ENCODE results near the gene TNFRSF12A. TPM values are rescaled to one million over a fixed set of nuclear protein-coding genes. Genes with fewer than 3 reads are reported as not detected.

The TNFRSF12A gene
- total and polyA plus RNA-seq, 8 donors: 1.8 to 134 (median 51.6) TPM

DNA sequence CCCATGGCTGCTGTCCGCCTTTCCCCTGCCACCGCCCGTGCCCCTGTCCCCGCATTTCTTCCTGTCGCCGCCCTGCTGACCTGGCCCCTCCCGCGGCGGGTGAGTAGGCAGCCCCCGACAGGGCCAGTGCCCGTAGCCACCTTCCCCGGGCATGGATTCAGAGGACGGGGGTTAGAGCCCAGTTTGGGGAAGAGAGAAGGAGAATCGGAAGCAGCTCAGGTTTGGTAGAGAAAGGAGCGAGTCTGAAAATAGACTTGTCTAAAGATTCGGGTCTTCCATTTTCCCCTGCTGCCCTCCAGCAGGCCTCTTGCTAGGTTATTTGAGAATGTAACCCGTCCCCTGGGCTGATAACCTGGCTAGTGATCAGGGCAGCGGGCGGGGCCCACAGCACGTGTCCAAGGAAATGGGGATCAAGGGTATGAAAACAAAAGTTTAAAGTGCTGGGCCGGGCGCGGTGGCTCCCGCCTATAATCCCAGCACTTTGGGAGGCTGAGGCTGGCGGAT is 15.3 kb upstream of the TNFRSF12A start:
- H3K4me1 ChIP-seq: peaks cover 21 to 58% (median 39%) of the 10 kb centered on the region in 4 donors
- peaks cover 0 to 74% (median 22%) of the 10 kb centered on the region in 3 donors for H3K27me3 ChIP-seq
- WGBS, 5 donors: 4 to 8% (median 5%) methylated on average over 20 to 25 of the region's 25 CpGs
- peak; percentile 56 to 76 for DNase-seq
- H3K9me3 ChIP-seq: no peaks in the 10 kb centered on the region
- peak overlapping the region; percentile 34 to 46 (median 40) for H3K4me3 ChIP-seq
- H3K27ac ChIP-seq: peak overlapping the region; percentile 45 to 84 (median 74)
- peak in 1 of 3 donors; percentile 5 for TF ChIP-seq POLR2AphosphoS5 (IDR thresholded peaks at IDR 0.05)
- TF ChIP-seq, protein P1, sequence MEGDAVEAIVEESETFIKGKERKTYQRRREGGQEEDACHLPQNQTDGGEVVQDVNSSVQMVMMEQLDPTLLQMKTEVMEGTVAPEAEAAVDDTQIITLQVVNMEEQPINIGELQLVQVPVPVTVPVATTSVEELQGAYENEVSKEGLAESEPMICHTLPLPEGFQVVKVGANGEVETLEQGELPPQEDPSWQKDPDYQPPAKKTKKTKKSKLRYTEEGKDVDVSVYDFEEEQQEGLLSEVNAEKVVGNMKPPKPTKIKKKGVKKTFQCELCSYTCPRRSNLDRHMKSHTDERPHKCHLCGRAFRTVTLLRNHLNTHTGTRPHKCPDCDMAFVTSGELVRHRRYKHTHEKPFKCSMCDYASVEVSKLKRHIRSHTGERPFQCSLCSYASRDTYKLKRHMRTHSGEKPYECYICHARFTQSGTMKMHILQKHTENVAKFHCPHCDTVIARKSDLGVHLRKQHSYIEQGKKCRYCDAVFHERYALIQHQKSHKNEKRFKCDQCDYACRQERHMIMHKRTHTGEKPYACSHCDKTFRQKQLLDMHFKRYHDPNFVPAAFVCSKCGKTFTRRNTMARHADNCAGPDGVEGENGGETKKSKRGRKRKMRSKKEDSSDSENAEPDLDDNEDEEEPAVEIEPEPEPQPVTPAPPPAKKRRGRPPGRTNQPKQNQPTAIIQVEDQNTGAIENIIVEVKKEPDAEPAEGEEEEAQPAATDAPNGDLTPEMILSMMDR (IDR thresholded peaks at IDR 0.05): no peak
- TF ChIP-seq POLR2A (IDR thresholded peaks at IDR 0.05): no peak
- TF ChIP-seq EP300 (IDR thresholded peaks at IDR 0.05): no peak
- intact Hi-C loops (cut with DNase I; ENCODE audit: low total_unique reads): no loop called here
- no peaks in the 10 kb centered on the region for H3K36me3 ChIP-seq

DNA sequence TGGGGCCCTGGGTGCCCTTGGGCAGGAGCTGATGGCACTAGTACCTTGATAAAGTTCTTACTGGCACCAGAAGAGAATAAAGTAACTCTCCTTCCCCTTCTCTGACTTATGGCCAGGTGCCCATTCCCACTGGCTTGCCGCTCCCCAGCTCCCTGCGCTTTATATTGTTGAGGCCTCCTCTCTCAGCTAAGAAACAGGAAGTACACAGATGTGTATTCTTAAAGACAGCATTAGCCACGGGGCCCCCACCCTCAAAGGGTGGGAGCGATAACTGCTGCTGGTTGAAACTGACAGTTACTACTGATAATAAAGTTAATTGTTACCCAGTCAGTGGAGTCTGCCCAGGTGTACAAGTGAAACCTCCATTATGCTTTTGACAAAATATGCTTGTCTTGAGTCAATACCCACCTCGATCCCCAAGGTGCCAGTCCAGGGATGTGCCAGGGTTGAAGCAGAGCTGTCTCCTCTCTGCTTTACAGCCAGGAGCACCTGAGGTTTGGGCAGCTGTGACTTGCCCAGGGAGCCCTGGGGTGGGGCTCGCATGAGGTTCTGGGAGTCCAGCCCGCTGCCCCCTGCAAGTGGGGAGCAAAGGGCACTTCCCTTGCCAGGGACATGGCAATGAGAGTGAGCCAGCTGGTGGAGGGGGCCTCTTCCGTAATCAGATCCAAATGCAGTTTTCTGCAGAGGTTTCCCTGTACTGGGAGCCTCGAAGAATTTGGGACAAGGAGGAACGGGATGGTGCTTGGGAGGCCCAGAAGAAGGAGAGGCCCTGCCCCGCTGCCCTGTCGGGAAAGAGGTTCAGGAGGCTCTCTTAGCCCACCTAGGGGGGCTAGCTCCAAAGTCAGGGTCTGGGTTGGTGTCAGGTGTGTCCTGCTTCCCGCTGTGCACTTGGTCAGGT is 12.9 kb upstream of the TNFRSF12A start:
- intact Hi-C loops (cut with DNase I; ENCODE audit: low total_unique reads): no loop called here
- peak overlapping the region in 3 of 5 donors; percentile 3 to 67 (median 55) for H3K27ac ChIP-seq
- WGBS, 5 donors: 37 to 42% (median 38%) methylated on average over 12 to 13 of the region's 13 CpGs
- H3K27me3 ChIP-seq: peaks cover 5 to 82% (median 39%) of the 10 kb centered on the region in 3 donors
- H3K9me3 ChIP-seq: no peaks in the 10 kb centered on the region
- DNase-seq: peak in 1 of 2 donors; percentile 79
- no peaks in the 10 kb centered on the region for H3K36me3 ChIP-seq
- peaks cover 33 to 72% (median 49%) of the 10 kb centered on the region in 4 donors for H3K4me1 ChIP-seq
- no peak for TF ChIP-seq POLR2AphosphoS5 (IDR thresholded peaks at IDR 0.05)
- H3K4me3 ChIP-seq: peak overlapping the region in 2 of 4 donors; percentile 4 to 17

DNA sequence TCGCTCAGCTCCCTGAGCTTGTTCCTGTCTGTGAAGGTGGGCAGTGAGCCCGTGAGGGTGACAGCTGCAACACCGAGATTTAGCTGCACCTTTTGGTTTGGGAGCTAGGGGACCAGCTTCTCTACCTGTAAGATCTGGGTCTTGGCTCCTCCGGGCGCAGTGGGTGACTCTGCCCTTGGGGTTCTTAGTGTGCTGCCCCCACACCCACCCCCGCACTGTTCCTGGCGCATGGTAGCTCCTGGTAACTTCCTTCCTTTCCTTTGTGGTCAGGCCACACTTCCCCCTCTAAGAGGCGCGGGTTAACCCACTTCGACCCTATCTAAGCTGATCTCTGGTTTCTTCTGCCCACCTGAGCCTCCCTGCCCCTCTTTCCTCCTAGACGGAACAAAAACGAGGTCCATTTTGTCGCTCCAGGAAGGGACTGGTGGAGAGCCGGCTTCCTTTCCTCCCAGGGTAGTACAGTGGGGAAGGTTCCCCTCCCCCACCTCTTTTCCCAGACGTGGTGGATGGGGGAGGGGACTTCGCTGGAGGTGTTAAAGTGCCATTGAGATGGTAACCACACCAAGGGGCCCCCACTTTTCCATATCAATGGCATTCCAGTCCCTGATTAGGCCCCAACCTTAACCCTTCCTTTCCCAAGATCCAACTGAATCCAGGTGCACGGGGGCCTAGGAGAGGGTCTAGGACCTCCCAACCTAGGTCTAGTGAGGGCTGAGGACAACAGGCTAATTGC is 12.0 kb upstream of the TNFRSF12A start:
- peak overlapping the region in 1 of 4 donors; percentile 17 for H3K4me3 ChIP-seq
- H3K4me1 ChIP-seq: peaks cover 36 to 80% (median 52%) of the 10 kb centered on the region in 4 donors

DNA sequence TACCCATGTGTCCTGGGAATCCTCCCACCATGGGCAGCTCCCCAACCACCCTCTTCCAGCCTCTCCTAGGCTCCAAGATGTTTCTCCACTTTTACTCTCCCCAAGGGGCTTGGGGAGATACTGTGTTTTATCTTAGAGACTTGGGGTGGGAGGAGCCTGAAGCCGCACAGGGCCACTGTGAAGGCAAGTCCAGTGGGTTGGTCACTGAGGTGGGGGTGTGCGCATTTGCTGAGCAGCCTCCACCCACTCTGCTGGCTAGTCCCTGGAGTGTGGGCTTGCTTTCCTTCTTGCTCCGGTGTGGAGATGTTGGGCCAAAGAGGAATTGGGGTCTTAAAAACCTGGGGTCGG is 11.5 kb upstream of the TNFRSF12A start:
- peaks cover 32 to 78% (median 48%) of the 10 kb centered on the region in 4 donors for H3K4me1 ChIP-seq
- no peak for TF ChIP-seq POLR2A (IDR thresholded peaks at IDR 0.05)
- no peak for TF ChIP-seq POLR2AphosphoS5 (IDR thresholded peaks at IDR 0.05)
- TF ChIP-seq, protein P1 (IDR thresholded peaks at IDR 0.05): no peak
- TF ChIP-seq EP300 (IDR thresholded peaks at IDR 0.05): no peak
- H3K27ac ChIP-seq: peak overlapping the region in 1 of 5 donors; percentile 67
- peak in 1 of 2 donors; percentile 69 for DNase-seq
- no peaks in the 10 kb centered on the region for H3K36me3 ChIP-seq
- H3K27me3 ChIP-seq: peaks cover 5 to 92% (median 51%) of the 10 kb centered on the region in 3 donors
- intact Hi-C loops (cut with DNase I; ENCODE audit: low total_unique reads): no loop called here
- H3K4me3 ChIP-seq: no peak overlapping the region
- 54 to 81% (median 68%) methylated on average over 4 of the region's 4 CpGs for WGBS, 5 donors
- no peaks in the 10 kb centered on the region for H3K9me3 ChIP-seq

More for the DNA sequence above, 12.0 kb upstream of the TNFRSF12A start:
- H3K27ac ChIP-seq: peak overlapping the region in 3 of 5 donors; percentile 3 to 67 (median 55)
- no peaks in the 10 kb centered on the region for H3K36me3 ChIP-seq
- H3K27me3 ChIP-seq: peaks cover 5 to 90% (median 46%) of the 10 kb centered on the region in 3 donors
- DNase-seq: peak in 1 of 2 donors; percentile 81
- TF ChIP-seq, protein P1 (IDR thresholded peaks at IDR 0.05): no peak
- no peak for TF ChIP-seq POLR2A (IDR thresholded peaks at IDR 0.05)
- no peak for TF ChIP-seq POLR2AphosphoS5 (IDR thresholded peaks at IDR 0.05)
- no peak for TF ChIP-seq EP300 (IDR thresholded peaks at IDR 0.05)
- intact Hi-C loops (cut with DNase I; ENCODE audit: low total_unique reads): no loop called here
- no peaks in the 10 kb centered on the region for H3K9me3 ChIP-seq
- WGBS, 5 donors: 28 to 41% (median 32%) methylated on average over 14 to 17 of the region's 17 CpGs
